VCaP (cell line): Measurements from ENCODE around the gene PDZD2.
"Not testable (repeated sequence)": the region's sequence is repeated elsewhere in the genome, so short reads cannot be mapped to it uniquely, and the experiment has no call there.

Experiments
- H3K27ac ChIP-seq: fragments of 450-650 bp; 2 replicates; pipeline ENCODE4 v1.5.1; 2017
- TF ChIP-seq, protein P1 (sequence below): fragments of 450-650 bp; conservative IDR thresholded peaks from 2 replicates; pipeline ENCODE4 v1.5.1; 2017; ENCODE audit warnings: mild to moderate bottlenecking, moderate library complexity

PDZD2 gene

GRCh38 chr5:31768784-31769183 is 129.9 kb downstream of the PDZD2 start:
- TF ChIP-seq, protein P1, sequence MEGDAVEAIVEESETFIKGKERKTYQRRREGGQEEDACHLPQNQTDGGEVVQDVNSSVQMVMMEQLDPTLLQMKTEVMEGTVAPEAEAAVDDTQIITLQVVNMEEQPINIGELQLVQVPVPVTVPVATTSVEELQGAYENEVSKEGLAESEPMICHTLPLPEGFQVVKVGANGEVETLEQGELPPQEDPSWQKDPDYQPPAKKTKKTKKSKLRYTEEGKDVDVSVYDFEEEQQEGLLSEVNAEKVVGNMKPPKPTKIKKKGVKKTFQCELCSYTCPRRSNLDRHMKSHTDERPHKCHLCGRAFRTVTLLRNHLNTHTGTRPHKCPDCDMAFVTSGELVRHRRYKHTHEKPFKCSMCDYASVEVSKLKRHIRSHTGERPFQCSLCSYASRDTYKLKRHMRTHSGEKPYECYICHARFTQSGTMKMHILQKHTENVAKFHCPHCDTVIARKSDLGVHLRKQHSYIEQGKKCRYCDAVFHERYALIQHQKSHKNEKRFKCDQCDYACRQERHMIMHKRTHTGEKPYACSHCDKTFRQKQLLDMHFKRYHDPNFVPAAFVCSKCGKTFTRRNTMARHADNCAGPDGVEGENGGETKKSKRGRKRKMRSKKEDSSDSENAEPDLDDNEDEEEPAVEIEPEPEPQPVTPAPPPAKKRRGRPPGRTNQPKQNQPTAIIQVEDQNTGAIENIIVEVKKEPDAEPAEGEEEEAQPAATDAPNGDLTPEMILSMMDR = no peak

GRCh38 chr5:31769530-31769929 is 130.6 kb downstream of the PDZD2 start:
- TF ChIP-seq, protein P1 = no peak

More at GRCh38 chr5:31768784-31769183, 129.9 kb downstream of the PDZD2 start:
- H3K27ac ChIP-seq = no peak overlapping the region

DNA sequence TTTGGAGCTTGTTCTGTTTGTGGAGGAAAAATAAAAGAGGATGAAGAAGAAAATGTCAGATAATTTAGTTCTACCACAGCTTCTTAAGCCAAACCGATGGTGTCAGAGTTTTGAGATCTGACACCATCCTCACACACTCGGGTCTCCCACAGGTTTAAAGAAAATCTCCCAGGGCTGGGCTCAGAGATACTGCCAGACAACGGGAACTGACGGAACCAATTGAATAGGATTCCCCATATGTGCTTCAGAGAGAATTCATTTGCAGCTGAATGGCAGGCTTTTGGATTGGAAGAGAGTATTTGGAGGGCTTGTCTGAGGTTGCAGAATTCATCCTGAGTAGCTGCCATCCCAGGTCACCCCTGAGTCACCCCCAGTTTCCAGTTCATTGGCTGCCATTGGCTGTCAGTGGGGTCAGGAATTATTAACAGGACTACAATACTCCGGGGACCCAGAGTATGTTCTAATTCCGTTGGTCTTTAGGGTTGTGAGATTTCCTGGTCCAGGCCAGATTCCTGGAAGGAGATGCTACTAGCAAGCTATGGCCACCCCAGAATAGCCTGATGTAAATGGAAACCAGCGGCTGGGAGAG is 131.3 kb downstream of the PDZD2 start:
- no peak overlapping the region for H3K27ac ChIP-seq
- TF ChIP-seq, protein P1 = no peak

More at GRCh38 chr5:31769530-31769929, 130.6 kb downstream of the PDZD2 start:
- no peak overlapping the region for H3K27ac ChIP-seq

GRCh38 chr5:31770998-31771397 is 132.1 kb downstream of the PDZD2 start:
- TF ChIP-seq, protein P1 = no peak
- no peak overlapping the region for H3K27ac ChIP-seq

GRCh38 chr5:31771500-31771899 is 132.6 kb downstream of the PDZD2 start:
- TF ChIP-seq, protein P1 = no peak
- H3K27ac ChIP-seq = no peak overlapping the region

- H3K27ac ChIP-seq = not testable (repeated sequence)
Observed at GRCh38 chr5:31776294-31776693, 137.4 kb downstream of the PDZD2 start.

DNA sequence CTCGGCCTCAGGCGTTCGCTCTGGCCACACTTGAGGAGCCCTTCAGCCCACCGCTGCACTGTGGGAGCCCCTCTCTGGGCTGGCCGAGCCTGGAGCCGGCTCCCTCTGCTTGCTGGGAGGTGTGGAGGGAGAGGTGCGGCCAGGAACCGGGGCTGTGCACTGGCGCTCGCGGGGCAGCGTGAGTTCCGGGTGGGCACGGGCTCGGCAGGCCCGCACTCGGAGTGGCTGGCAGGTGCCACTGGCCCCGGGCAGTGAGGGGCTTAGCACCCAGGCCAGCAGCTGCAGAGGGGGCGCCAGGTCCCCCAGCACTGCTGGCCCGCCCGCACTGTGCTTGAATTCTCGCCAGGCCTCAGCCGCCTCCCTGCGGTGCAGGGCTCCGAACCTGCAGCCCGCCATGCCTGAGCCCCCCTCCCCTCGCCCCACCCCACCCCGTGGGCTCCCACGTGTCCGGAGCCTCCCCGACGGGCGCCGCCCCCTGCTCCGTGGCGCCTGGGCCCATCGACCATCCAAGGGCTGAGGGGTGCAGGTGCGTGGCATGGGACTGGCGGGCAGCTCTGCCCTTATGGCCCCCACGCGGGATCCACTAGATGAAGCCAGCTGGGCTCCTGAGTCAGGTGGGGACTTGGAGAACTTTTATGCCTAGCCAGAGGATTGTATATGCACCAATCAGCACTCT is 138.2 kb downstream of the PDZD2 start:
- TF ChIP-seq, protein P1 = no peak
- no peak overlapping the region for H3K27ac ChIP-seq

- TF ChIP-seq, protein P1 = no peak
- no peak overlapping the region for H3K27ac ChIP-seq
Observed at GRCh38 chr5:31781772-31782171, 142.8 kb downstream of the PDZD2 start.
